H1 (cell line): Measurements from ENCODE around the gene RNF6. TPM values are rescaled to one million over a fixed set of nuclear protein-coding genes. Genes with fewer than 3 reads are reported as not detected.

Experiments
- CTCF ChIA-PET: fragments of 300-600 bp; sonication (Branson Sonifier 250); formaldehyde crosslinking; loops from one replicate; lab custom pipeline; 2021; ENCODE audit not compliant: partially characterized antibody; lab: Charles Lee
- POLR2A ChIA-PET: fragments of 300-600 bp; sonication (Branson Sonifier 250); formaldehyde crosslinking; loops from one replicate; lab custom pipeline; 2021; ENCODE audit warnings: inconsistent platforms; ENCODE audit not compliant: partially characterized antibody; lab: Charles Lee
- DNase-seq, 2 experiments: peaks; one replicate each; pipeline versions ENCODE4 v3.0.0 to v3.0.0-alpha.2; 2010 to 2022; ENCODE audit warnings: low spot score in 2 of 2, low read depth in 1 of 2, mixed read lengths in 1 of 2
- FAIRE-seq: peaks from 2 replicates; lab custom pipeline; 2011; peaks lifted over from hg19 to GRCh38; lab: Jason Lieb, UNC
- H2AFZ ChIP-seq: 2 replicates; pipeline ENCODE4 v1.8.1; 2012; ENCODE audit warnings: low read length, inconsistent platforms
- H2AK5ac ChIP-seq: 2 replicates; pipeline ENCODE4 v1.6.1; 2013; ENCODE audit warnings: low read depth, low read length
- H2BK120ac ChIP-seq: replicated peaks from 2 replicates; pipeline ENCODE3; 2013; ENCODE audit warnings: low read depth, low read length, inconsistent platforms
- H2BK12ac ChIP-seq: 2 replicates; pipeline ENCODE4 v1.6.1; 2013; ENCODE audit warnings: low read depth, low read length
- H2BK15ac ChIP-seq: 2 replicates; pipeline ENCODE4 v1.6.1; 2013; ENCODE audit warnings: low read length
- H2BK20ac ChIP-seq: 2 replicates; pipeline ENCODE4 v1.6.1; 2013; ENCODE audit warnings: low read length
- H2BK5ac ChIP-seq: 2 replicates; pipeline ENCODE4 v1.6.1; 2013; ENCODE audit warnings: low read depth, low read length
- H3K14ac ChIP-seq: 2 replicates; pipeline ENCODE4 v1.6.1; 2013; ENCODE audit warnings: inconsistent platforms; ENCODE audit not compliant: insufficient read length
- H3K18ac ChIP-seq: 2 replicates; pipeline ENCODE4 v1.6.1; 2013; ENCODE audit warnings: low read length; ENCODE audit errors: extremely low read depth
- H3K23ac ChIP-seq: 2 replicates; pipeline ENCODE4 v1.6.1; 2013; ENCODE audit warnings: inconsistent platforms; ENCODE audit not compliant: insufficient read length
- H3K23me2 ChIP-seq: 2 replicates; pipeline ENCODE4 v1.6.1; 2013; ENCODE audit warnings: low read depth, low read length
- H3K27ac ChIP-seq: 2 replicates; pipeline ENCODE4 v1.6.1; 2011; ENCODE audit warnings: low read depth, low read length, inconsistent platforms
- H3K27me3 ChIP-seq, 4 experiments: replicated peaks in 1 of 4; 1 replicate in 1 of 4; 2 replicates in 3 of 4; pipeline versions ENCODE4 v1.6.1 to v1.8.1; 2011 to 2013; ENCODE audit warnings: low read length in 3 of 4, mild to moderate bottlenecking in 3 of 4, inconsistent platforms in 2 of 4, mixed read lengths in 2 of 4, moderate library complexity in 1 of 4; ENCODE audit not compliant: control insufficient read depth in 3 of 4, insufficient read depth in 3 of 4; ENCODE audit errors: extremely low read depth in 1 of 4
- H3K36me3 ChIP-seq, 4 experiments: 2 replicates each; pipeline versions ENCODE4 v1.6.1 to v1.8.1; 2011 to 2013; ENCODE audit warnings: mild to moderate bottlenecking in 4 of 4, low read length in 3 of 4, moderate library complexity in 2 of 4, control low read depth in 1 of 4, inconsistent platforms in 1 of 4; ENCODE audit not compliant: insufficient read depth in 4 of 4, control insufficient read depth in 2 of 4
- H3K4ac ChIP-seq: replicated peaks from 2 replicates; pipeline ENCODE3; 2013; ENCODE audit warnings: low read length, low read depth, mixed read lengths, inconsistent platforms; ENCODE audit not compliant: insufficient read length
- H3K4me1 ChIP-seq, 4 experiments: replicated peaks in 1 of 4; 1 replicate in 1 of 4; 2 replicates in 3 of 4; pipeline versions ENCODE4 v1.6.1 to v1.8.1; 2011 to 2013; ENCODE audit warnings: low read length in 3 of 4, inconsistent platforms in 2 of 4, mixed read lengths in 1 of 4; ENCODE audit not compliant: insufficient read depth in 4 of 4, control insufficient read depth in 3 of 4
- H3K4me2 ChIP-seq, 2 experiments: 2 replicates each; pipeline versions ENCODE4 v1.6.1 to v1.8.1; 2011 to 2013; ENCODE audit warnings: low read depth in 2 of 2, low read length in 2 of 2, control low read depth in 1 of 2, inconsistent platforms in 1 of 2, mild to moderate bottlenecking in 1 of 2; ENCODE audit not compliant: insufficient read depth in 1 of 2
- H3K4me3 ChIP-seq, 4 experiments: fragments of 200-600, 300-600 bp in 1 of 4; sonication (generic), shearing (Covaris generic), sonication (Bioruptor Twin) in 1 of 4; 2 replicates each; pipeline versions ENCODE4 v1.5.1 to v1.8.1; 2011 to 2016; ENCODE audit warnings: low read length in 4 of 4, low read depth in 3 of 4, control low read depth in 2 of 4, inconsistent platforms in 2 of 4, mild to moderate bottlenecking in 2 of 4, mixed read lengths in 1 of 4, moderate library complexity in 1 of 4; ENCODE audit not compliant: insufficient read depth in 2 of 4; ENCODE audit errors: extremely low read depth in 1 of 4
- H3K56ac ChIP-seq: replicated peaks from 2 replicates; pipeline ENCODE3; 2013; ENCODE audit warnings: low read depth, mild to moderate bottlenecking, mixed read lengths, low read length, inconsistent platforms; ENCODE audit not compliant: insufficient read length
- H3K79me1 ChIP-seq: 2 replicates; pipeline ENCODE4 v1.6.1; 2013; ENCODE audit warnings: low read depth, low read length, control low read depth
- H3K79me2 ChIP-seq, 2 experiments: 2 replicates each; pipeline versions ENCODE4 v1.6.1 to v1.8.1; 2012 to 2013; ENCODE audit warnings: low read length in 2 of 2, mild to moderate bottlenecking in 2 of 2, inconsistent platforms in 1 of 2; ENCODE audit not compliant: insufficient read depth in 2 of 2, control insufficient read depth in 1 of 2
- H3K9ac ChIP-seq, 4 experiments: replicated peaks in 1 of 4; 1 replicate in 1 of 4; 2 replicates in 3 of 4; pipeline versions ENCODE4 v1.6.1 to v1.8.1; 2011 to 2013; ENCODE audit warnings: low read depth in 3 of 4, low read length in 3 of 4, control low read depth in 2 of 4, mild to moderate bottlenecking in 2 of 4, moderate library complexity in 2 of 4, inconsistent platforms in 1 of 4; ENCODE audit errors: extremely low read depth in 1 of 4
- H3K9me3 ChIP-seq, 2 experiments: 2 replicates each; pipeline versions ENCODE4 v1.6.1 to v1.8.1; 2012 to 2013; ENCODE audit warnings: mild to moderate bottlenecking in 2 of 2, moderate library complexity in 2 of 2, control low read depth in 1 of 2, inconsistent platforms in 1 of 2, low read depth in 1 of 2, low read length in 1 of 2, mixed read lengths in 1 of 2; ENCODE audit not compliant: insufficient read depth in 2 of 2
- H4K20me1 ChIP-seq, 2 experiments: replicated peaks in 1 of 2; 2 replicates each; pipeline versions ENCODE3 to v1.8.1; 2011 to 2013; ENCODE audit warnings: inconsistent platforms in 2 of 2, low read length in 2 of 2, mild to moderate bottlenecking in 1 of 2; ENCODE audit not compliant: insufficient read depth in 2 of 2, control insufficient read depth in 1 of 2
- H4K5ac ChIP-seq: 2 replicates; pipeline ENCODE4 v1.6.1; 2013; ENCODE audit warnings: low read length, low read depth, mixed read lengths, inconsistent platforms; ENCODE audit not compliant: insufficient read length
- H4K8ac ChIP-seq: 2 replicates; pipeline ENCODE4 v1.8.0; 2013; ENCODE audit warnings: mild to moderate bottlenecking, moderate library complexity, low read length, inconsistent platforms; ENCODE audit not compliant: insufficient read depth; ENCODE audit errors: extremely low read depth
- H4K91ac ChIP-seq: replicated peaks from 2 replicates; pipeline ENCODE3; 2013; ENCODE audit warnings: low read length, mixed read lengths, inconsistent platforms; ENCODE audit not compliant: insufficient read length
- BACH1 ChIP-seq: IDR thresholded peaks from 2 replicates; pipeline ENCODE4 v1.6.1; 2012; ENCODE audit warnings: low read length, improper control_type of control experiment
- CEBPB ChIP-seq: IDR thresholded peaks from 2 replicates; pipeline ENCODE4 v1.6.1; 2012; ENCODE audit warnings: low read depth, low read length
- CHD1 ChIP-seq: IDR thresholded peaks from 2 replicates; pipeline ENCODE4 v1.6.1; 2012; ENCODE audit warnings: low read depth, low read length, improper control_type of control experiment
- EGR1 ChIP-seq: IDR thresholded peaks from 2 replicates; pipeline ENCODE4 v1.6.1; 2011; ENCODE audit warnings: low read depth, low read length, borderline replicate concordance
- POU5F1 ChIP-seq: IDR thresholded peaks from 2 replicates; pipeline ENCODE4 v1.6.1; 2011; ENCODE audit warnings: low read depth, mild to moderate bottlenecking, low read length, moderate library complexity
- RAD21 ChIP-seq, 2 experiments: IDR thresholded peaks in 1 of 2; conservative IDR thresholded peaks in 1 of 2; 2 replicates each; pipeline ENCODE4 v1.6.1; 2011; ENCODE audit warnings: low read depth in 2 of 2, low read length in 2 of 2, improper control_type of control experiment in 1 of 2, inconsistent platforms in 1 of 2, mild to moderate bottlenecking in 1 of 2, moderate library complexity in 1 of 2
- SIN3A ChIP-seq, 2 experiments: IDR thresholded peaks in 1 of 2; conservative IDR thresholded peaks in 1 of 2; 2 replicates each; pipeline ENCODE4 v1.6.1; 2011 to 2012; ENCODE audit warnings: low read length in 2 of 2, improper control_type of control experiment in 1 of 2, low read depth in 1 of 2, mild to moderate bottlenecking in 1 of 2
- SP2 ChIP-seq: IDR thresholded peaks from 2 replicates; pipeline ENCODE4 v1.6.1; 2012; ENCODE audit warnings: mild to moderate bottlenecking, low read length, inconsistent platforms
- SP4 ChIP-seq: IDR thresholded peaks from 2 replicates; pipeline ENCODE4 v1.6.1; 2012; ENCODE audit warnings: low read length, inconsistent platforms
- SUZ12 ChIP-seq: fragments of 200-600 bp; sonication (generic); IDR thresholded peaks from 2 replicates; pipeline ENCODE4 v1.6.1; 2012; ENCODE audit warnings: mild to moderate bottlenecking, inconsistent platforms, low read length, moderate library complexity, mixed read lengths
- TAF1 ChIP-seq: IDR thresholded peaks from 2 replicates; pipeline ENCODE4 v1.6.1; 2011; ENCODE audit warnings: mild to moderate bottlenecking, low read depth, low read length
- ZNF274 ChIP-seq: IDR thresholded peaks from 2 replicates; pipeline ENCODE4 v1.7.0; 2012; ENCODE audit warnings: low read length, borderline replicate concordance; ENCODE audit errors: extremely low read depth
- WGBS, 2 experiments: shearing (Covaris generic) in 1 of 2; methylation state at CpG; one replicate each; pipeline versions ENCODE4 v1.1.6 to v1.1.7; 2013 to 2015; ENCODE audit warnings: low lambda C conversion rate in 2 of 2, mixed read lengths in 2 of 2, inconsistent platforms in 1 of 2, low coverage in 1 of 2, missing lambda C conversion rate in 1 of 2; ENCODE audit not compliant: insufficient replicate concordance in 2 of 2, insufficient coverage in 1 of 2, insufficient read length in 1 of 2; ENCODE audit errors: extremely low coverage in 1 of 2, missing lambda C conversion rate in 1 of 2; 5-methylcytosine and 5-hydroxymethylcytosine counted together
- polyA plus RNA-seq, 7 experiments: library from polyadenylated mRNA; depleted of rRNA in 3 of 7; stranded (reverse) in 5 of 7; unstranded in 2 of 7; fragments of >200 nt in 5 of 7; fragments of 200-250 nt in 2 of 7; gene quantifications; 1 replicate in 5 of 7; 2 replicates in 1 of 7; 4 replicates in 1 of 7; pipeline versions ENCODE4 v1.2.1 to v1.2.3, GENCODE V29; 2011 to 2013; ENCODE audit warnings: missing spikeins in 2 of 7, mixed read lengths in 2 of 7
- total RNA-seq: library from RNA; stranded (reverse); fragmentation: NEBNext Ultra II Directional; extraction: Animal tissue kit (Norgen Biotek cat#: 25700); gene quantifications from 2 replicates; pipeline ENCODE4 v1.2.1, GENCODE V29; 2021
- TF ChIP-seq, protein P1 (sequence below), 3 experiments: IDR thresholded peaks; 1 replicate in 2 of 3; 2 replicates in 1 of 3; pipeline versions ENCODE4 v1.5.1 to v1.6.1; 2011; ENCODE audit warnings: low read length in 3 of 3, mild to moderate bottlenecking in 3 of 3, inconsistent platforms in 2 of 3, low read depth in 1 of 3, moderate library complexity in 1 of 3; ENCODE audit not compliant: insufficient read depth in 1 of 3; ENCODE audit errors: control extremely low read depth in 1 of 3

Gene RNF6
- total and polyA plus RNA-seq, 2 of the 8 experiments (the other 6 are each of a cell fraction or from before 2014, with no cell fraction given): 4.0 to 13.8 TPM

DNA sequence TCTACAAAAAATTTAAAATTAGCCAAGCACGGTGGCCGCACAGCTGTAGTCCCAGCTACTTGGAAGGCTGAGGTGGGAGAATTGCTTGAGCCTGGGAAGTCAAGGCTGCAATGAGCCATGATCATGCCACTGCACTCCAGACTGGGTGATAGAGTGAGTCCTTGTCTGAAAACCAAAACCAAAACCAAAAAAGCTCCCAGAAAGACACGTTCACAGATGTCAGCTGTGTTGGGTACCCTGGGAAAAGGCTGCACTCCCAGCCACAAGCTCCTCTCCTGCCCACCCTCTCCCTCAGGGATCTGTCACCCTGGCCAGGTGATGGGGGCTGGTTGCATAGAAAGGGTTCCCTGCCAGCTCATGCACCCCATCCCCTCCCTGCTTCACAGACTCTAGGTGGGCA lies 53.3 kb downstream of the RNF6 start:
- Histone ChIP-seq H2BK20ac (no peak overlapping the region), H3K27me3 (no peaks in the 10 kb centered on the region), H2BK15ac (no peak overlapping the region), H3K18ac (no peak overlapping the region), H3K4me3 (no peak overlapping the region), H3K4me1 (no peaks in the 10 kb centered on the region), H3K23ac (no peak overlapping the region), H3K14ac (no peak overlapping the region), H2AK5ac (no peak overlapping the region), H2BK12ac (no peak overlapping the region), H3K36me3 (no peaks in the 10 kb centered on the region), H2BK5ac (no peak overlapping the region), H4K20me1 (no peaks in the 10 kb centered on the region), H3K9ac (no peak overlapping the region), H4K8ac (no peak overlapping the region), H3K23me2 (no peaks in the 10 kb centered on the region), H3K79me2 (no peaks in the 10 kb centered on the region), H4K5ac (no peak overlapping the region), H4K91ac (no peak overlapping the region), H3K56ac (no peak overlapping the region), H3K27ac (no peak overlapping the region), H3K4me2 (no peak overlapping the region), H2AFZ (no peak overlapping the region), H3K79me1 (no peaks in the 10 kb centered on the region), H3K4ac (no peak overlapping the region), H2BK120ac (no peak overlapping the region), H3K9me3 (peaks cover 0 to 3% of the 10 kb centered on the region in 2 experiments; a peak in 1 of 4 replicates)
- no peak for FAIRE-seq
- ChIA-PET CTCF (no interaction called here), POLR2A (no interaction called here)
- WGBS, 2 experiments: 81% methylated on average over 3 of the region's 3 CpGs; no CpG with 5 or more reads in 1 of the 2 experiments
- no peak for DNase-seq
- TF ChIP-seq, protein P1, sequence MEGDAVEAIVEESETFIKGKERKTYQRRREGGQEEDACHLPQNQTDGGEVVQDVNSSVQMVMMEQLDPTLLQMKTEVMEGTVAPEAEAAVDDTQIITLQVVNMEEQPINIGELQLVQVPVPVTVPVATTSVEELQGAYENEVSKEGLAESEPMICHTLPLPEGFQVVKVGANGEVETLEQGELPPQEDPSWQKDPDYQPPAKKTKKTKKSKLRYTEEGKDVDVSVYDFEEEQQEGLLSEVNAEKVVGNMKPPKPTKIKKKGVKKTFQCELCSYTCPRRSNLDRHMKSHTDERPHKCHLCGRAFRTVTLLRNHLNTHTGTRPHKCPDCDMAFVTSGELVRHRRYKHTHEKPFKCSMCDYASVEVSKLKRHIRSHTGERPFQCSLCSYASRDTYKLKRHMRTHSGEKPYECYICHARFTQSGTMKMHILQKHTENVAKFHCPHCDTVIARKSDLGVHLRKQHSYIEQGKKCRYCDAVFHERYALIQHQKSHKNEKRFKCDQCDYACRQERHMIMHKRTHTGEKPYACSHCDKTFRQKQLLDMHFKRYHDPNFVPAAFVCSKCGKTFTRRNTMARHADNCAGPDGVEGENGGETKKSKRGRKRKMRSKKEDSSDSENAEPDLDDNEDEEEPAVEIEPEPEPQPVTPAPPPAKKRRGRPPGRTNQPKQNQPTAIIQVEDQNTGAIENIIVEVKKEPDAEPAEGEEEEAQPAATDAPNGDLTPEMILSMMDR (IDR thresholded peaks at IDR 0.05; ENCODE audit: control extremely low read depth in 1 of 3, insufficient read depth in 1 of 3, low read depth in 1 of 3, low read length in 3 of 3): no peak
- no peak for TF ChIP-seq SP4
- TF ChIP-seq SP2: no peak
- no peak for TF ChIP-seq SUZ12
- no peak for TF ChIP-seq SIN3A (conservative IDR thresholded peaks at IDR 0.05 in 1 of 2, IDR thresholded peaks at IDR 0.05 in 1 of 2; ENCODE audit: low read depth in 1 of 2, low read length in 2 of 2)
- no peak for TF ChIP-seq CEBPB
- TF ChIP-seq BACH1: no peak
- TF ChIP-seq POU5F1: no peak
- TF ChIP-seq ZNF274: no peak
- no peak for TF ChIP-seq CHD1
- TF ChIP-seq EGR1: no peak
- no peak for TF ChIP-seq RAD21 (IDR thresholded peaks at IDR 0.05 in 1 of 2, conservative IDR thresholded peaks at IDR 0.05 in 1 of 2; ENCODE audit: low read depth in 2 of 2, low read length in 2 of 2)
- no peak for TF ChIP-seq TAF1
